GM12878 (cell line): ENCODE data around the gene TARDBP. TPM values are rescaled to one million over a fixed set of nuclear protein-coding genes. Genes with fewer than 3 reads are reported as not detected.

Experiments used
- CEBPB ChIP-seq, 2 experiments: fragments of 150-350 bp in 1 of 2; IDR thresholded peaks; 2 replicates each; pipeline ENCODE4 v1.6.1; 2012 to 2014; ENCODE audit warnings: low read depth in 2 of 2, low read length in 2 of 2, borderline replicate concordance in 1 of 2, inconsistent platforms in 1 of 2
- NRF1 ChIP-seq: conservative IDR thresholded peaks from 2 replicates; pipeline ENCODE4 v1.6.1; 2011; ENCODE audit warnings: mild to moderate bottlenecking, low read depth, low read length, improper control_type of control experiment
- SUZ12 ChIP-seq: fragments of 200-600 bp; sonication (generic); IDR thresholded peaks from one replicate; pipeline ENCODE4 v1.6.1; 2018; ENCODE audit warnings: antibody characterized with exemption, mild to moderate bottlenecking; ENCODE audit not compliant: unreplicated experiment
- USF1 ChIP-seq: IDR thresholded peaks from 2 replicates; pipeline ENCODE4 v1.6.1; 2011; ENCODE audit warnings: borderline replicate concordance, low read depth, mild to moderate bottlenecking, moderate library complexity, mixed read lengths, low read length; ENCODE audit not compliant: insufficient read depth; ENCODE audit errors: extremely low read length
- ZBTB4 ChIP-seq: fragments of 450-650 bp; formaldehyde crosslinking; IDR thresholded peaks from 2 replicates; pipeline ENCODE4 v1.4.0; 2022; ENCODE audit warnings: mild to moderate bottlenecking, moderate library complexity
- ZNF207 ChIP-seq: fragments of 450-650 bp; IDR thresholded peaks from 2 replicates; pipeline ENCODE4 v1.6.1; 2014; ENCODE audit warnings: antibody characterized with exemption, mild to moderate bottlenecking, borderline replicate concordance
- ZZZ3 ChIP-seq: IDR thresholded peaks from 2 replicates; pipeline ENCODE4 v1.6.1; 2011; ENCODE audit warnings: low read depth; ENCODE audit not compliant: control insufficient read depth, insufficient read length
- polyA plus RNA-seq, 11 experiments: library from polyadenylated mRNA; depleted of rRNA in 4 of 11; unstranded in 6 of 11; stranded (reverse) in 5 of 11; fragments of >200 nt; fragmentation: Nextera tagmentation in 4 of 11; fragmentation: Illumina TruSeq in 1 of 11; extraction: Ambion mirVana in 4 of 11; extraction: Trizol in 1 of 11; gene quantifications; 1 replicate in 1 of 11; 2 replicates in 10 of 11; pipeline versions ENCODE4 v1.2.1 to v1.2.3, GENCODE V29; 2011 to 2016; ENCODE audit warnings: inconsistent platforms in 2 of 11, missing spikeins in 2 of 11, low read depth in 1 of 11
- total RNA-seq, 4 experiments: library from RNA; depleted of rRNA in 3 of 4; stranded (reverse); fragments of >200 nt in 3 of 4; fragmentation: Illumina TruSeq in 1 of 4; extraction: Trizol in 1 of 4; gene quantifications; 2 replicates each; pipeline versions ENCODE4 v1.2.1 to v1.2.3, GENCODE V29; 2013 to 2021

TARDBP gene
- total and polyA plus RNA-seq, 10 of the 15 experiments (the other 5 are each of a cell fraction or from before 2014, with no cell fraction given): 55.6 to 318 (median 192) TPM

GRCh38 chr1:11059155-11059967, 46.9 kb downstream of the TARDBP start (continued):
- no peak for TF ChIP-seq USF1
- TF ChIP-seq SUZ12: no peak
- TF ChIP-seq NRF1: no peak
- no peak for TF ChIP-seq CEBPB (IDR thresholded peaks at IDR 0.05; ENCODE audit: borderline replicate concordance in 1 of 2, low read depth in 2 of 2, low read length in 2 of 2)
- no peak for TF ChIP-seq ZZZ3
- no peak for TF ChIP-seq ZNF207
- TF ChIP-seq ZBTB4 (CRISPR knock-in tag): no peak
